Stimulated activated effector memory CD8-positive, alpha-beta T cell treated with anti-CD3 and anti-CD28 coated beads, Interleukin-12 subunit alpha, Interleukin-12 subunit beta, amount 100 ng/mL, for 72 hours (primary cell): ENCODE data around the gene POLR1A.

ENCODE experiments used
- ATAC-seq: fragments of 150-1000 bp; cut with Tn5 transposase; 2 replicates; pipeline ENCODE4 v1.10.0; 2021
- DNase-seq, 2 donors: peaks; one replicate each; pipeline ENCODE4 v3.0.0; 2021 to 2022; ENCODE audit warnings: low spot score in 2 of 2
- H3K27ac Mint-ChIP-seq: one replicate; pipeline ENCODE4 v1.8.0; 2022; ENCODE audit warnings: mild to moderate bottlenecking, mixed read lengths
- H3K36me3 Mint-ChIP-seq: one replicate; pipeline ENCODE4 v1.8.0; 2022; ENCODE audit warnings: mild to moderate bottlenecking, mixed read lengths
- H3K4me1 Mint-ChIP-seq: one replicate; pipeline ENCODE4 v1.8.0; 2022; ENCODE audit warnings: mixed read lengths
- H3K4me3 Mint-ChIP-seq: one replicate; pipeline ENCODE4 v1.8.0; 2022; ENCODE audit warnings: mild to moderate bottlenecking, mixed read lengths
- H3K9me3 Mint-ChIP-seq: one replicate; pipeline ENCODE4 v1.8.0; 2022; ENCODE audit warnings: mixed read lengths

Gene POLR1A

GRCh38 chr2:86074811-86075210 lies 30.9 kb downstream of the POLR1A start:
- peaks cover 86% of the 10 kb centered on the region for H3K36me3 Mint-ChIP-seq
- peaks cover 29% of the 10 kb centered on the region for H3K4me1 Mint-ChIP-seq
- ATAC-seq: no peak
- no peaks in the 10 kb centered on the region for H3K9me3 Mint-ChIP-seq
- DNase-seq: no peak
- H3K4me3 Mint-ChIP-seq: no peak overlapping the region
- no peak overlapping the region for H3K27ac Mint-ChIP-seq

DNA sequence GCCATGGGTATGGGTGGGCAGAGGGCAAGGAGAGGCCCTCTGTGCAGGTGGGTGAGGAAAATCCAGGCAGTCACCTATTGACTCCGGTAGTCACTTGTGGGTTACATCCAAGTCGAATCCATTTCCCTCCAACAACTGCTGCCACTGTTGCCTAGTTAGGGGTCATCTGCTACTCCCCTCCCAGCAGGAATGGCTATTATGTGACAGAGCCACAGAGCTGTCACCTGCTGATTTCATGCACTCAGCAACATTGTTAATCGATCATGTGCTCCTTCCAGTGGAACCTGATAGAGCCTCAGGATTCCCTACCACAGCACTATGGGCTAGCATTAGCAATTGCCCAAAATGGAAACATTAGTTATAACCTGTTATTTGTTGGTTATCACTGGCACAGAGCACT lies 31.4 kb downstream of the POLR1A start:
- Mint-ChIP-seq H3K27ac (no peak overlapping the region), H3K4me1 (peaks cover 27% of the 10 kb centered on the region), H3K4me3 (no peak overlapping the region), H3K36me3 (peaks cover 86% of the 10 kb centered on the region), H3K9me3 (no peaks in the 10 kb centered on the region)
- DNase-seq (no peak), ATAC-seq (no peak)

DNA sequence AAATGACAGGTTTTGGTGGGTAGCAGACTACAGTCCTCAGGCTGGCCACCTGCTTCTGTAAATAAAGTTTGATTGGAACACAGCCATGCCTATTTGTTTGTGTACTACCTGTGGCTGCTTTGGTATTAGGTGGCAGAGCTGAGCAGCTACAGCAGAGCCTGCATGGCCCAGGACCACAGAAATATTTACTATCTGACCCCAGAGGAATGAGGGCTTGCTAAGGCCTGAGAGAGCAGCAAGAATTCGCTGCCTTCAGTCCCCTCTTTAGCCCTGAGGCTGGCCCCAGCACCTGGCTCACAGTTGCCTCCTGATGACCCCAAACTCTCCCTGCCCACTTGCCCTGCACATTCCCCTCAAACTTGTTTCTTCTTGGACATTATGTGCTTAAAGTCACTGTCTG lies 32.5 kb downstream of the POLR1A start:
- Mint-ChIP-seq H3K9me3 (no peaks in the 10 kb centered on the region), H3K27ac (peak overlapping the region; percentile 86), H3K4me1 (peaks cover 28% of the 10 kb centered on the region), H3K36me3 (peaks cover 85% of the 10 kb centered on the region), H3K4me3 (no peak overlapping the region)
- no peak for ATAC-seq
- no peak for DNase-seq

DNA sequence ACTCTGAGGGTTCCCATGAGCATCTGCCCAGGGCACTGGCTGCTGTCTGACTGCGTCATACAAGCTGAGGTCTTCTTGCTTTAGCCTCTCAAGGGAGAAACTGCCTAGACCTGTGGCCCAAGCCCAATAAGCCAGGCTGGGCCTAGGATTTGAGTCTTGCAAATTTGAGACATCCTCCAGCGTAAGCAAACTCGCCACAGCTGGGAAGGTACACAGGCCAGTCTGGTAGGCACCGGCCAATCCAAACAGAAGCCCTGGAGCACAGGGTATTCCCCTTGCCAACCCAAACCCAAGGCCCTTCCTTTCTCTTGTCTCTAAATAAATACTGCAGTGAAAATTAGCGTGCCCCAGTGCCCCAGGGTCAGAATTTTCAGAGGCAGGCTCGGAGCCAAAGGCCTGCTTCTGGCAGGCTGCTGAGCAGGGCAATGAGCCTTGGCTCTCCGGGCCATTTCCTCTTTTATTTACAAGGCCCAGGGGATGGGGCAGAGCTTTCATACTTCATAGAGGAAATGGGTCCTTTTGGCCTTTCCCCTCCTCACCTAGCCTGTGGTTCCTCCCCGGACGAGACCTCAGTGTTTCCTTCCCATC lies 33.3 kb downstream of the POLR1A start:
- ATAC-seq (no peak), DNase-seq (no peak)
- Mint-ChIP-seq H3K4me1 (peaks cover 34% of the 10 kb centered on the region), H3K9me3 (no peaks in the 10 kb centered on the region), H3K36me3 (peaks cover 85% of the 10 kb centered on the region), H3K27ac (peak overlapping the region; percentile 86), H3K4me3 (no peak overlapping the region)

DNA sequence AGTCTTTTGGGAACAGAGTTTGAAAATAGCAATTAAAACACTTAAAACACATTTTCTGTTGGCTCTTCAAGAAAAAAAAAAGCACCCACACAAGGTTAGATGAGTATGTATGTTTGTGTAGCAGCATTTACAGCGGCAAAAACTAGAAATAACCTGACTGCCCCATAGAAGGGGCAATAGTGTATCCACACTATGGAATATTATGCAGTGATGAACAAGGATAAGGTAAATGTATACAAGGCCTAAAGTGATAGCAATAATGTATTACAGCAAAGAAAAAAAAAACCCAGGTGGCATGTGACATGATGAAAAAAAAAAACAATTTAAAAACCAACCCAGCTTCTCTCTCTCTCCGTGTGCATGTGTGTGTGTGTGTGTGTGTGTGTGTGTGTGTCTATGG lies 34.8 kb downstream of the POLR1A start:
- Mint-ChIP-seq H3K9me3 (no peaks in the 10 kb centered on the region), H3K4me1 (peaks cover 40% of the 10 kb centered on the region), H3K27ac (no peak overlapping the region), H3K36me3 (peaks cover 88% of the 10 kb centered on the region), H3K4me3 (no peak overlapping the region)
- DNase-seq: no peak
- no peak for ATAC-seq

DNA sequence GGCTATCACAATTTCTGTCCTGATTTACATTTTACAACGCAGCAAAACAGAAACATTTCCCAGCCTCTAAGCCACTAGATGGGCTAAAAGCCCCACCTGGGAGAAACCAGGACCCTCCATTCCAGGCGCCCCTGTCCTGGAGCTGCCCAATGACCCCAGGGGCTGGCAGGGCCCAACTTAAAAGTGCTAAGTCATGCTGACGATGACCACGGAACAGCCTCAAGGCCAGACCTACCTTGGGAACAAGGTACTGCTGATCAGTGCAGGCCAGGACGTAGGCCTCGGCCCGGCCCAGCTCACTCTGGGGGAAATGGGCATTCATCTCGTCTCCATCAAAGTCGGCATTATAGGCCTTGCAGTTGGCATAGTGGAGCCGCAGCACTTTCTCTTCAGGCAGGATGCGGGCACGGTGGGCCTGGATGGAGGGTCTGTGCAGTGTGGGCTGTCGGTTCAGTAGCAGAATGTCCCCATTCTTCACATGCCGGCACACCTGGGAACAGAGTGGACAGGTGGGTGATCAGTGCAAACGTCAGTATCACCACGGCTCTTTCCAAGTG lies 35.8 kb downstream of the POLR1A start:
- Mint-ChIP-seq H3K36me3 (peaks cover 91% of the 10 kb centered on the region), H3K27ac (peak overlapping the region; percentile 83), H3K9me3 (no peaks in the 10 kb centered on the region), H3K4me3 (no peak overlapping the region), H3K4me1 (peaks cover 40% of the 10 kb centered on the region)
- ATAC-seq: no peak
- no peak for DNase-seq

GRCh38 chr2:86069091-86069685 lies 36.5 kb downstream of the POLR1A start:
- ATAC-seq: no peak
- H3K4me3 Mint-ChIP-seq: no peak overlapping the region
- H3K9me3 Mint-ChIP-seq: no peaks in the 10 kb centered on the region
- DNase-seq: no peak
- H3K27ac Mint-ChIP-seq: peak overlapping the region; percentile 83
- H3K36me3 Mint-ChIP-seq: peaks cover 91% of the 10 kb centered on the region
- peaks cover 40% of the 10 kb centered on the region for H3K4me1 Mint-ChIP-seq

- no peak for ATAC-seq
- H3K36me3 Mint-ChIP-seq: peaks cover 91% of the 10 kb centered on the region
- no peak overlapping the region for H3K4me3 Mint-ChIP-seq
- H3K9me3 Mint-ChIP-seq: no peaks in the 10 kb centered on the region
- peaks cover 37% of the 10 kb centered on the region for H3K4me1 Mint-ChIP-seq
- H3K27ac Mint-ChIP-seq: peak overlapping the region; percentile 7
- DNase-seq: no peak
These were observed 37.0 kb downstream of the POLR1A start for GRCh38 chr2:86068648-86069047.

- ATAC-seq (peak; percentile 100), DNase-seq (peak; percentile 23 to 57)
- H3K4me1 Mint-ChIP-seq: peaks cover 33% of the 10 kb centered on the region
- H3K4me3 Mint-ChIP-seq: no peak overlapping the region
- peak overlapping the region; percentile 7 for H3K27ac Mint-ChIP-seq
- no peaks in the 10 kb centered on the region for H3K9me3 Mint-ChIP-seq
- peaks cover 91% of the 10 kb centered on the region for H3K36me3 Mint-ChIP-seq
These were observed 37.5 kb downstream of the POLR1A start for GRCh38 chr2:86068136-86068588.

- no peak for DNase-seq
- Mint-ChIP-seq H3K4me1 (peaks cover 25% of the 10 kb centered on the region), H3K9me3 (no peaks in the 10 kb centered on the region), H3K4me3 (no peak overlapping the region), H3K36me3 (peaks cover 96% of the 10 kb centered on the region), H3K27ac (no peak overlapping the region)
- ATAC-seq: no peak
These were observed 38.8 kb downstream of the POLR1A start for GRCh38 chr2:86066915-86067314.

- H3K36me3 Mint-ChIP-seq: peaks cover 96% of the 10 kb centered on the region
- H3K4me3 Mint-ChIP-seq: no peak overlapping the region
- no peak for ATAC-seq
- no peaks in the 10 kb centered on the region for H3K9me3 Mint-ChIP-seq
- peaks cover 25% of the 10 kb centered on the region for H3K4me1 Mint-ChIP-seq
- peak overlapping the region; percentile 35 for H3K27ac Mint-ChIP-seq
- no peak for DNase-seq
These were observed 39.6 kb downstream of the POLR1A start for GRCh38 chr2:86066007-86066578.

DNA sequence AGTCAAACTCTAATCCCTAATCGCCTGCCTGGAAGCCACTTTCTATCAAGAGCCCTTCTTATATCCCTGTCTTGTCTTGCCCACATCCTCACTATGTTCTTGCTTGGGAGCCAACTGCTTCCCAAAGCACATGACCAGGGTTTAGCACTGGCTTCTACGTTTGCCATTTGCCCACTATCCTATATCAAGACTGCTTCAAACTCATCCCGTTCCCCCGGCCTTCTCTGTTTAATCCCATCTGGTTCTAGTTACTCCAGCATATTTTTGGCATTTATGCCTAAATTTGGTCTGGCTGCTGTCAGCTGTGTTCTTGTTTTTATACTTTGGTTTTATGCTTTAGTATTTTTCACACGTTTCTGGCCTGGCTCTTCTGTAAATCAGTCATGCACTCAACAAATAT lies 40.2 kb downstream of the POLR1A start:
- Mint-ChIP-seq H3K9me3 (no peaks in the 10 kb centered on the region), H3K27ac (peak overlapping the region; percentile 35), H3K4me3 (no peak overlapping the region), H3K4me1 (peaks cover 25% of the 10 kb centered on the region), H3K36me3 (peaks cover 96% of the 10 kb centered on the region)
- no peak for ATAC-seq
- no peak for DNase-seq

GRCh38 chr2:86064006-86064405 lies 41.7 kb downstream of the POLR1A start:
- Mint-ChIP-seq H3K27ac (no peak overlapping the region), H3K4me3 (no peak overlapping the region), H3K9me3 (no peaks in the 10 kb centered on the region), H3K36me3 (peaks cover 91% of the 10 kb centered on the region), H3K4me1 (peaks cover 19% of the 10 kb centered on the region)
- ATAC-seq (no peak), DNase-seq (no peak)

DNA sequence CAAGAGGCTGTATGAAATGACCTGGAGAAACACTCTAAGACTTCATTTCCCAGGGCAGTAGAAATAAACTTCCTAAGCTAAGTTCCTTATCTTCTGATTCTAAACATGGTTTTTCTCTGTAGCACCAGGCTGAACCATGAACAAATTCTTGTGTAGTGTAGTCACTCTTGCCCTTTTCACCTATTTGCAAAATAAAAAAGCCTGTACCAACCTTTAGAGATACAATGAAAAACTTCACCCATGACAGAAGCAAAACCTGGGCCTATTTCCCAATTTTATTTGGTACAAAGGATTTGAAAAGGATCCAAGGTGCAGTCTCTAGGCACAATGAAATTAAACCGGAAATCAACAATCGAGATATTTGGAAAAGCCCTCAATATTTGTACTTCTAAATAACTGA lies 43.6 kb downstream of the POLR1A start:
- H3K27ac Mint-ChIP-seq: no peak overlapping the region
- DNase-seq: no peak
- H3K36me3 Mint-ChIP-seq: peaks cover 82% of the 10 kb centered on the region
- ATAC-seq: no peak
- H3K4me3 Mint-ChIP-seq: no peak overlapping the region
- peaks cover 5% of the 10 kb centered on the region for H3K4me1 Mint-ChIP-seq
- H3K9me3 Mint-ChIP-seq: no peaks in the 10 kb centered on the region

GRCh38 chr2:86056590-86057331 lies 48.9 kb downstream of the POLR1A start:
- Mint-ChIP-seq H3K36me3 (peaks cover 72% of the 10 kb centered on the region), H3K4me1 (no peaks in the 10 kb centered on the region), H3K9me3 (no peaks in the 10 kb centered on the region), H3K4me3 (no peak overlapping the region), H3K27ac (no peak overlapping the region)
- no peak for DNase-seq
- no peak for ATAC-seq
